NCI-H774 (cell line): Measurements from ENCODE around the gene HDHD2.

Experiments used
- DNase-seq: peaks from one replicate; lab custom pipeline; 2025; lab: John Stamatoyannopoulos, UW

Gene HDHD2

GRCh38 chr18:47062471-47062870, 87.8 kb downstream of the HDHD2 start:
- no peak for DNase-seq
